Activated CD4-positive, alpha-beta T cell treated with anti-CD3 and anti-CD28 coated beads for 4 hours (primary cell): Measurements from ENCODE around the gene C11orf71.

Experiments
- DNase-seq, 2 donors: peaks; one replicate each; pipeline ENCODE4 v3.0.0-alpha.2; 2020

Gene C11orf71

GRCh38 chr11:114400216-114400914 is at the start of gene C11orf71, which contains the start of gene RBM7:
TSS of gene C11orf71 (minus strand) at chr11:114400511. CDS start at chr11:114400331, 180 bp downstream.
TSS of gene RBM7 (plus strand) at chr11:114400666. CDS start at chr11:114400672, 6 bp downstream.
- peak; percentile 96 to 98 for DNase-seq

DNA sequence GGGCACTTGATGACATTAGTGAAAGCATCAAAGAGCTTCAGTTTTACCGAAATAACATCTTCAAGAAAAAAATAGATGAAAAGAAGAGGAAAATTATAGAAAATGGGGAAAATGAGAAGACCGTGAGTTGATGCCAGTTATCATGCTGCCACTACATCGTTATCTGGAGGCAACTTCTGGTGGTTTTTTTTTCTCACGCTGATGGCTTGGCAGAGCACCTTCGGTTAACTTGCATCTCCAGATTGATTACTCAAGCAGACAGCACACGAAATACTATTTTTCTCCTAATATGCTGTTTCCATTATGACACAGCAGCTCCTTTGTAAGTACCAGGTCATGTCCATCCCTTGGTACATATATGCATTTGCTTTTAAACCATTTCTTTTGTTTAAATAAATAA is 49.5 kb upstream of the C11orf71 start:
- no peak for DNase-seq

GRCh38 chr11:114448749-114449482 is 48.6 kb upstream of the C11orf71 start:
- no peak for DNase-seq

DNA sequence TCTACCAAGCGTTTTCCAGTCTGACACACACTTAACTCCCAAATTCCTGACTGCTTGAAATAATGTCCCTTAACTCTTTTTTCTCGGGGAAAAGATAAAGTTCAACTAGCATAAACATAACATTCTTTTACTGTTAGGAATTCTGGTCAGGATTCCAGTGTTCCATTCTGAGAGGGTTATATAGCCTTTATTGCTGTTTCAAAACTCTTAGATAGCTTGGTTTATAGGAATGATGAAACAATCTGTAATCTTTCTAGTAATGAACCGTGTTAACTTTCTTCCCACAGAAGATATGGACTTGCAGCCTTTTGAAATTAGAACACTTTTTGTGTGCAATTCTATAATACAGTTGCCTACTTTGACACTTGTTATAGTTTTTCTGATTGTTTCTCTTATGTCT is 47.6 kb upstream of the C11orf71 start:
- no peak for DNase-seq

- DNase-seq, result no peak
Observed at GRCh38 chr11:114447444-114447843, 47.1 kb upstream of the C11orf71 start.

DNA sequence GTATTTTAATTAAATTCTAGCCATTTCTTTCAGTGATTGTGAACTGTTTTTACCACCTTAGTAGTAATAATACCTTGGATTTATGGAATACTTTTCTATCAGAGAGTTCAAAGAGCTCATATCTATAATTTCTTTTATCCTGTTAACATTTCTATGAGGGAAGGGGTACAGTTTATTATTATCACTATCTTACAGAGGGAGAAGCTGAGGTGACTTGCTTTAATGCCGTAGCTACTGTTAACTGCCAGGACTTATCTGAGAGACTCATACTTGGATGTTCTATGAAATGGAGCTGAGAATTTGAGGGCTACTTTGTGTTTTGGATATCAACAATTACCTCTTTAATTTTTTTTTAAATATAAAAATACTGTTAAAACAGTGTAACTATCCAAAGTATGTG is 42.2 kb upstream of the C11orf71 start:
- no peak for DNase-seq

DNA sequence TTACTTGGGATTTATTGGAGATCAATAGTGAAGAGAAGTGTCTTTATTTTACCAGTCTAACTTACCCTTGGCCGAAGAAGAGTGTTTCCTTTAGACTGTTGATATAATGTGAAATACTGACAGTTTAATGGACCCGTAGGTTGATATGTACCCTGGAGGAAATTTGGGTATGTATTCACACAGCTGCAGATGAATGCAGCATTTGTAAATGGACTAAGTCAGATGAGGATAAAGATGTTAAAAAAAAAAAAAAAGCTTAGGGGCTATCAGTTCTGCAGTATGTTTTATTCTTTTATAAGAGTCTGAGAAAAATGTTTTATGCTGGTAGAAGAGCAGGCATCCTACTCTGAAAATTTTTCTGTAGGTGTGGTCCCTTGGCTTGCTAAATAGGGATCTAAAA is 41.6 kb upstream of the C11orf71 start:
- no peak for DNase-seq

DNA sequence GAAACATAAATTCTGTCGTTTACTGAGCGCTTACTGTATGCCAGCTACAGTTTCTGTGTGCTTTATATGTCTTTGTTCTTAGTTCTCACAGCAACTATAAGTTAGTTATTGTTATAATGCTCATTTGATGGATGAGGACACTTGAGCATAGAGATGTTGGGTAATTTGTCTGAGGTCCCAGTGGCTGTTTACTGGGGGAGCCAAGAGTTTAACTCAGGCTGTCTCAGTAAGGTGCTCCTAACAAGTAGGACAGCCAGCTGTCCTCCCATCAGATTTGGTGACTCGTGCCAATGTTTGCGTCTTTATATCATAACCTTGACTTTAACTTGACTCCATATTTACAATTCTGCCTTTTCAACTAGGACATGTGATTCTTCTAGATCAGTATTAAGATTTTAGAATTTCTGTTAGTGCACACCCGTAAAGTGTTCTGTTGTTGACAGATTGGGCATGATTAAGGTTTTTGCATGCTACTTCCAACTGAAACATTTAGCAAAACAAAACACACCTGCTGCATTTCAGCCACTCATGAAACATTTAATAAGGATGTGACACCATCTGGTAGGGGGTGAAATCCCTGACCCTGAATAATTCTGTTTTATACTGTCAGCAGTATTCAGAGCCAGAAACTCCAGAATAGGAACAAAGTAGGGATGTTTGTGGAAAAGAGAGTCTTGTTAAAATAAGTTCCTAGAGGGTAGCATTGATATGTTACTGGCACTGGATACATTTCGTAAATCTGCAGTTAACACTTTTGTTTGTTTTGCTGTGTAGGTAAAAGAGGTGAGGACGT is 40.9 kb upstream of the C11orf71 start:
- DNase-seq, result no peak

DNA sequence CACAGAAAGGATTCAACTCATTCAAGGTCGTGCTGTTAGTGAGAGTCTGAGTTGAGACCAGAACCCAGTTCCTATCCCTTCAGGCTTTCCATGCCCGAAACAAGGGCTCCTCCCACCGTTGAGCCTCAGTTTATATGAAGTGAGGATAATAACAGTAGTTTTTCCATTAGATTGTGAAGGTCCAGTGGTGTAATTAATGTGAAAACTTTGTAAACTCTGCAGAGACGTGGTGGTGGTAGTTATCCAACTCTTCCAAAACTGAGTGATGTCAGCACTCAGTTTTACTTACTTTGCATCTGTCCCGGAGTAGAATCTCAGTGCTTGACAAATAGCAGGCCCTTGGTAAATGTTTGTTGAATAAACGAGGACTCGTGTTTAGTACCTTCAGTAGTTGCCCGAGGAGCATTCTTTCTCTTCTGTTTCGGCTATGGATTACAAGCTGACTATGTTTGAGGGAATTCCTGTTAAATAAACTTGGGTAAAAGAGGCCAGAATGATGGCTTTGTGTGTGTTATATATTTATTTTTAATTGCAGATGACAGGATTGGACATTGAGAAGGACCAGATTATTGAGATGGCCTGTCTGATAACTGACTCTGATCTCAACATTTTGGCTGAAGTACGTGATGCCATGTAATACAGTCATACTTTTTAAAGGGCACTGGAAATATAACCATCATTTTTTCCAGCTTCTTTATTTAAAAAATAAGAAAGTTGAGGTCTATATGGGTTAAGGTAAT is 40.0 kb upstream of the C11orf71 start:
- no peak for DNase-seq

GRCh38 chr11:114439229-114440120 is 39.2 kb upstream of the C11orf71 start, which contains the start of gene REXO2:
TSS of gene REXO2 (plus strand) at chr11:114439467. CDS start at chr11:114439529, 62 bp downstream.
- peak; percentile 93 to 94 for DNase-seq

- DNase-seq, result no peak
Observed at GRCh38 chr11:114438303-114438702, 38.0 kb upstream of the C11orf71 start.

DNA sequence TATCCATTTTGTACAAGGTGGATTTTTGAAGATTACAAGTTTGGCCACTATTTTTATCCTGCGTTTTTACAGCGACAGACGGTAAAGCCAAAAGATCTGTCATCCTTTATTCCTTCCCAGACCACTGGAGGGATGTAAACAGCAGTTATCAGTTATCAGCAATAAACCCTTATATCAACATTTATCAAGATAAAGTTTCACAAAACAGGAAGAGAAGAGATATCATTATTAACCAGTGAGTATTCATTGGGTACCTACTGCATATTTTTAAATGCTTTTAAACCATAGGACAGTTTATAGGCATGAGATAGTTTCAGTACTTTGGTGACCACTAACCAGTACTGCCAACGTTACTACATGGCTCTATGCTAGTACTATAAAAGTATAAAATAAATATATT is 33.1 kb upstream of the C11orf71 start:
- no peak for DNase-seq

GRCh38 chr11:114432893-114433292 is 32.6 kb upstream of the C11orf71 start:
- DNase-seq, result no peak

GRCh38 chr11:114430290-114430689 is 30.0 kb upstream of the C11orf71 start:
- no peak for DNase-seq

DNA sequence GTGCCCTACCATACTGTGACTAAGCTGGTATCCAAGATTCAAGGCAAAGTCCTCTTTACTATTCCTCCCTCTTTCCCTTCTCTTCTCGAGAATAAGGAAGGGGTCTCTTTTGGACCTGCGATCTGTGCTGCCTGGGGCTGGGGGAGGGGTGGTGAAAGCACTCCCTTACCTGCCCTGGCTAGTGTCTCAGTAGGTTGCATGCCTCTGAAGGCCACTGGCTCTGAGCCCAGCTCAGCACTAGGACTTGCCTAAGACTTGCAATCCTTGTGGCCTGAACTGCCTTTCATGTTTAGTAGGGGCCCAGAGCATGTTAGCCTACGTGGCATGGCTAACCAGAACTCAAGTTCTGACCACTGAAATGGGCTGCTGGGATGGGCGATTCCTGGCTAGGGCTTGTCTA is 26.0 kb upstream of the C11orf71 start:
- DNase-seq, result no peak

GRCh38 chr11:114416441-114416961 is 16.2 kb upstream of the C11orf71 start:
- no peak for DNase-seq

- DNase-seq, result no peak
Observed at GRCh38 chr11:114413958-114414357, 13.6 kb upstream of the C11orf71 start.

GRCh38 chr11:114412946-114413345 is 12.6 kb upstream of the C11orf71 start:
- no peak for DNase-seq

DNA sequence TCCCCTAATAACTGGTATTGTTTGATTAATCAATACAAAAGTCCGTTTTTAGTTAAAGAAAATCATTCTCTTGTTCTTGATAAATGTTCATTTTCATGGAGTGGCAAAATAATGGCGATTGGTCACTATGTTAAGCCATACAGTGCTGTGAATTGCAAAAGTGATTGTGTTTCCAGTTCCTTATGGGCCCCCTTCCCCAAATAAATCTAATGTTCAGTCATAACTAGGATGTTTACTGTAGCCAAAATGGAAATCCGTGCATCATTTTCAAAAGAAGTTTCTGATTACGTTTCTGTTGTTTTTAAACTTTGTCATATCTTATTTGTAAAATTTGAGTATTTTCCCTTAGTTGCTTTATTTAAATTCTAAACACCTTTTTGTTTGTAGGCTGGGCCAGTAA is 1.0 kb upstream of the C11orf71 start:
- no peak for DNase-seq

- DNase-seq, result no peak
Observed at GRCh38 chr11:114400915-114401223, 558 bp upstream of the C11orf71 start.

- DNase-seq, result no peak
Observed at GRCh38 chr11:114399490-114400215, 658 bp downstream of the C11orf71 start.
